HEK293 (cell line): ENCODE data around the gene KDM4B.

ENCODE experiments used
- CTCF ChIA-PET: fragments of 350-600 bp; formaldehyde crosslinking; extraction: SDS; loops from one replicate; lab custom pipeline; 2021; ENCODE audit warnings: antibody characterized with exemption; lab: Yijun Ruan, JAX
- POLR2A ChIA-PET: fragments of 300-600 bp; formaldehyde crosslinking; extraction: SDS; loops from one replicate; lab custom pipeline; 2020; ENCODE audit warnings: antibody characterized with exemption, inconsistent platforms; lab: Yijun Ruan, JAX
- H3K27ac ChIP-seq: fragments of 200-500 bp; sonication (Bioruptor generic); 2 replicates; pipeline ENCODE4 v1.5.1; 2014; ENCODE audit warnings: low read depth, low read length, control low read depth, inconsistent platforms; ENCODE audit errors: extremely low read depth
- H3K36me3 ChIP-seq, 2 experiments: fragments of 200-500 bp in 1 of 2; sonication (Bioruptor generic) in 1 of 2; 1 replicate in 1 of 2; 2 replicates in 1 of 2; pipeline ENCODE4 v1.5.1; 2014 to 2017; ENCODE audit warnings: inconsistent platforms in 2 of 2, low read length in 2 of 2; ENCODE audit not compliant: control insufficient read depth in 2 of 2, insufficient read depth in 1 of 2
- H3K4me1 ChIP-seq: fragments of 200-500 bp; sonication (Bioruptor generic); 2 replicates; pipeline ENCODE4 v1.5.1; 2014; ENCODE audit warnings: mild to moderate bottlenecking, low read length, inconsistent platforms; ENCODE audit not compliant: control insufficient read depth, insufficient read depth
- H3K4me3 ChIP-seq: 2 replicates; pipeline ENCODE4 v1.5.1; 2011; ENCODE audit warnings: low read depth, mild to moderate bottlenecking, control low read depth, low read length, moderate library complexity
- H3K9me3 ChIP-seq: fragments of 200-500 bp; sonication (Bioruptor generic); 2 replicates; pipeline ENCODE4 v1.5.1; 2014; ENCODE audit warnings: low read depth, low read length, inconsistent platforms; ENCODE audit not compliant: control insufficient read depth, insufficient read depth
- EGR2 ChIP-seq: fragments of 450-650 bp; formaldehyde crosslinking; IDR thresholded peaks from 2 replicates; pipeline ENCODE4 v1.5.1; 2016; ENCODE audit warnings: low read depth, missing biosample characterization, missing genetic modification characterization
- IKZF3 ChIP-seq: fragments of 450-650 bp; IDR thresholded peaks from 2 replicates; pipeline ENCODE4 v1.5.0; 2018; ENCODE audit warnings: missing biosample characterization, mild to moderate bottlenecking, missing genetic modification characterization, moderate library complexity
- MZF1 ChIP-seq: fragments of 450-650 bp; formaldehyde crosslinking; IDR thresholded peaks from 2 replicates; pipeline ENCODE4 v1.5.1; 2017; ENCODE audit warnings: missing biosample characterization, missing genetic modification characterization, borderline replicate concordance
- TCF7L2 ChIP-seq: IDR thresholded peaks from 2 replicates; pipeline ENCODE4 v1.6.1; 2011; ENCODE audit warnings: low read depth, mild to moderate bottlenecking, inconsistent platforms, low read length, moderate library complexity, borderline replicate concordance
- ZBTB17 ChIP-seq: fragments of 450-650 bp; formaldehyde crosslinking; IDR thresholded peaks from 2 replicates; pipeline ENCODE4 v1.5.1; 2016; ENCODE audit warnings: missing biosample characterization, missing genetic modification characterization
- ZBTB20 ChIP-seq: fragments of 450-650 bp; formaldehyde crosslinking; IDR thresholded peaks from 2 replicates; pipeline ENCODE4 v1.5.1; 2016; ENCODE audit warnings: missing biosample characterization, missing genetic modification characterization
- ZBTB48 ChIP-seq: fragments of 450-650 bp; formaldehyde crosslinking; IDR thresholded peaks from 2 replicates; pipeline ENCODE4 v1.5.1; 2016; ENCODE audit warnings: missing biosample characterization, missing genetic modification characterization
- ZNF416 ChIP-seq: fragments of 450-650 bp; formaldehyde crosslinking; IDR thresholded peaks from 2 replicates; pipeline ENCODE4 v1.5.1; 2016; ENCODE audit warnings: missing biosample characterization, missing genetic modification characterization
- ZNF561 ChIP-seq: fragments of 450-650 bp; IDR thresholded peaks from 2 replicates; pipeline ENCODE4 v1.5.1; 2018; ENCODE audit warnings: missing biosample characterization, missing genetic modification characterization, borderline replicate concordance
- ZNF600 ChIP-seq: fragments of 450-650 bp; formaldehyde crosslinking; IDR thresholded peaks from 2 replicates; pipeline ENCODE4 v1.5.1; 2016; ENCODE audit warnings: missing biosample characterization, missing genetic modification characterization
- ZNF660 ChIP-seq: fragments of 450-650 bp; IDR thresholded peaks from 2 replicates; pipeline ENCODE4 v1.5.1; 2018; ENCODE audit warnings: missing biosample characterization, mild to moderate bottlenecking, missing genetic modification characterization
- TF ChIP-seq, protein P1 (sequence below): fragments of 450-650 bp; formaldehyde crosslinking; IDR thresholded peaks from 2 replicates; pipeline ENCODE4 v1.5.1; 2017; ENCODE audit warnings: missing biosample characterization, missing genetic modification characterization
- TF ChIP-seq, protein P2 (sequence below): fragments of 450-650 bp; formaldehyde crosslinking; IDR thresholded peaks from 2 replicates; pipeline ENCODE4 v1.5.1; 2016; ENCODE audit warnings: missing biosample characterization, missing genetic modification characterization
- TF ChIP-seq, protein P3 (sequence below): fragments of 450-650 bp; formaldehyde crosslinking; IDR thresholded peaks from 2 replicates; pipeline ENCODE4; 2016; ENCODE audit warnings: missing biosample characterization, missing genetic modification characterization
- TF ChIP-seq, protein P4 (sequence below): fragments of 450-650 bp; formaldehyde crosslinking; IDR thresholded peaks from 2 replicates; pipeline ENCODE4 v1.5.1; 2016; ENCODE audit warnings: missing biosample characterization, missing genetic modification characterization, borderline replicate concordance
- TF ChIP-seq, protein P5 (sequence below): fragments of 450-650 bp; formaldehyde crosslinking; IDR thresholded peaks from 2 replicates; pipeline ENCODE4 v1.5.1; 2016; ENCODE audit warnings: missing biosample characterization, missing genetic modification characterization

KDM4B gene

DNA sequence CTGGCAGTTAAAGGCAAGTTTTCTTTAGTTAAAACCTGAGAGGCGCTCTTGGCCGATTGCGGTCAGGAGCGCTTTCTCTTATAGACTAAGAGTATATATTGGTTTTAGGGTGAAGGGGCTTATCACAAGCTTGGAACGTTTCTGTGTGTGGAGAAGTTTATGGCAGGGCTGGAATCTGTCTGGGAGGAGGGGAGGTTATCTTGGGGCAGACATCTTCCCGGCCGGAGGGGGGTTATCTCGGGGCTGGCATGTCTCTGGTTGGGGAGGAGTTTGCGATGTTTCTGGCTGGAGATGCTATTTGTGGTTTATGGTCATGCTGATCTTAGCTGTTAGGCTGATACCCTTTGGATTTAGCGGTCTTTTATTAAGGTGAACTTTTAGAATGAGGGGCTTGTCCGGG, 18.3 kb downstream of the KDM4B start:
- H3K4me3 ChIP-seq: no peak overlapping the region
- no peaks in the 10 kb centered on the region; a peak in 1 of 3 replicates for H3K36me3 ChIP-seq
- CTCF ChIA-PET: interaction anchor here (1.4 to 3.7 kb wide), 3 partner anchors 14 to 39 kb away, joined by 5 to 21 read pairs (median 5); no protein-coding TSS in a partner anchor
- no peak overlapping the region for H3K27ac ChIP-seq
- H3K4me1 ChIP-seq: peaks cover 16% of the 10 kb centered on the region
- TF ChIP-seq MZF1 (tag by site-specific recombination) (no peak), ZNF660 (tag by site-specific recombination) (no peak), IKZF3 (tag by site-specific recombination) (no peak), ZNF416 (tag by site-specific recombination) (no peak), ZNF561 (tag by site-specific recombination) (no peak), TCF7L2 (no peak)
- TF ChIP-seq, protein P1, sequence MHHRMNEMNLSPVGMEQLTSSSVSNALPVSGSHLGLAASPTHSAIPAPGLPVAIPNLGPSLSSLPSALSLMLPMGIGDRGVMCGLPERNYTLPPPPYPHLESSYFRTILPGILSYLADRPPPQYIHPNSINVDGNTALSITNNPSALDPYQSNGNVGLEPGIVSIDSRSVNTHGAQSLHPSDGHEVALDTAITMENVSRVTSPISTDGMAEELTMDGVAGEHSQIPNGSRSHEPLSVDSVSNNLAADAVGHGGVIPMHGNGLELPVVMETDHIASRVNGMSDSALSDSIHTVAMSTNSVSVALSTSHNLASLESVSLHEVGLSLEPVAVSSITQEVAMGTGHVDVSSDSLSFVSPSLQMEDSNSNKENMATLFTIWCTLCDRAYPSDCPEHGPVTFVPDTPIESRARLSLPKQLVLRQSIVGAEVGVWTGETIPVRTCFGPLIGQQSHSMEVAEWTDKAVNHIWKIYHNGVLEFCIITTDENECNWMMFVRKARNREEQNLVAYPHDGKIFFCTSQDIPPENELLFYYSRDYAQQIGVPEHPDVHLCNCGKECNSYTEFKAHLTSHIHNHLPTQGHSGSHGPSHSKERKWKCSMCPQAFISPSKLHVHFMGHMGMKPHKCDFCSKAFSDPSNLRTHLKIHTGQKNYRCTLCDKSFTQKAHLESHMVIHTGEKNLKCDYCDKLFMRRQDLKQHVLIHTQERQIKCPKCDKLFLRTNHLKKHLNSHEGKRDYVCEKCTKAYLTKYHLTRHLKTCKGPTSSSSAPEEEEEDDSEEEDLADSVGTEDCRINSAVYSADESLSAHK: no peak
- TF ChIP-seq, protein P2, sequence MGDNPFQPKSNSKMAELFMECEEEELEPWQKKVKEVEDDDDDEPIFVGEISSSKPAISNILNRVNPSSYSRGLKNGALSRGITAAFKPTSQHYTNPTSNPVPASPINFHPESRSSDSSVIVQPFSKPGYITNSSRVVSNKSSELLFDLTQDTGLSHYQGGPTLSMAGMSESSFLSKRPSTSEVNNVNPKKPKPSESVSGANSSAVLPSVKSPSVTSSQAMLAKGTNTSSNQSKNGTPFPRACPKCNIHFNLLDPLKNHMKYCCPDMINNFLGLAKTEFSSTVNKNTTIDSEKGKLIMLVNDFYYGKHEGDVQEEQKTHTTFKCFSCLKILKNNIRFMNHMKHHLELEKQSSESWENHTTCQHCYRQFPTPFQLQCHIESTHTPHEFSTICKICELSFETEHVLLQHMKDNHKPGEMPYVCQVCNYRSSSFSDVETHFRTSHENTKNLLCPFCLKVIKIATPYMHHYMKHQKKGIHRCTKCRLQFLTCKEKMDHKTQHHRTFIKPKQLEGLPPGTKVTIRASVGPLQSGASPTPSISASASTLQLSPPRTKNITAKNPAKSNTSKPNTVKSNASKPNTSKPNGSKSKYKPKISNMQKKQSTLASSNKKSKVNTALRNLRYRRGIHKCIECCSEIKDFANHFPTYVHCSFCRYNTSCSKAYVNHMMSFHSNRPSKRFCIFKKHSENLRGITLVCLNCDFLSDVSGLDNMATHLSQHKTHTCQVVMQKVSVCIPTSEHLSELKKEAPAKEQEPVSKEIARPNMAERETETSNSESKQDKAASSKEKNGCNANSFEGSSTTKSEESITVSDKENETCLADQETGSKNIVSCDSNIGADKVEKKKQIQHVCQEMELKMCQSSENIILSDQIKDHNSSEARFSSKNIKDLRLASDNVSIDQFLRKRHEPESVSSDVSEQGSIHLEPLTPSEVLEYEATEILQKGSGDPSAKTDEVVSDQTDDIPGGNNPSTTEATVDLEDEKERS (tag by site-specific recombination): no peak
- POLR2A ChIA-PET: interaction anchor here (0.7 kb wide), 1 partner anchor 16 kb away, joined by 3 read pairs; no protein-coding TSS in a partner anchor
- H3K9me3 ChIP-seq: no peaks in the 10 kb centered on the region

DNA sequence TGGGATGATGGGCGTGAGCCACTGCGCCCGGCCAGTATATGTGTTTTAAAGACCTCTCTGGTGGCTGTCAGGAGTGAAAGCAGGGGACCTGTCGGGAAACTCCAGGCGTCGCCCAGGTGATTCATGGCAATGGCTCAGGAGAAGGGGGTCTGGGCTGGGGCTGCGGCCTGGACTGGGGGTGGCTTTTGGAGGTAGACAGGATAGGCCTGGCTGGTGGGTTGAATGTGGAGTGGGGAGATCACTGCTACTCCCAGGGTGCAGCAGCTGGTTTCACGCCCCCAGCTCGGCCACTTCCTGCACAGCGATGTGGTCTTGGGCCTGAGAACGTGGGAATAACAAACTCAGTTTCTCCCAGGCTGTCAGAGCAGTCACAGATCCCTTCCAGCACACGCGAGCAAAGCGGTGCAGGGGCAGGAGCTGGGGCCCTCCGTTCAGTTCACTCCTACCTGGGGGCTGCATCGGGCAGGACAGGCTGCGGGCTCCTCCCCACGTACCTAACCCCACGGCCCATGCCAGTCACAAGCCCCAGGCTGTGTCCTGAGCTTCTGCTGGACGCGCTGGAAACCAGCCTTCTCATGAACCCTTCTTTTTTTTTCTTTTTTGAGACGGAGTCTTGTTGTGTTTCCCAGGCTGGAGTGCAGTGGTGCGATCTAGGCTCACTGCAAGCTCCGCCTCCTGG, 18.9 kb downstream of the KDM4B start:
- Histone ChIP-seq H3K4me1 (peaks cover 16% of the 10 kb centered on the region), H3K4me3 (no peak overlapping the region), H3K9me3 (no peaks in the 10 kb centered on the region), H3K27ac (no peak overlapping the region), H3K36me3 (no peaks in the 10 kb centered on the region)
- ChIA-PET POLR2A (interaction anchor here (0.6 to 0.9 kb wide), 2 partner anchors 19 to 73 kb away, joined by 3 to 4 read pairs; partner anchors contain the start of gene KDM4B), CTCF (interaction anchor here (0.8 to 3.7 kb wide), 4 partner anchors 14 to 42 kb away, joined by 5 to 21 read pairs (median 5); no protein-coding TSS in a partner anchor)
- TF ChIP-seq EGR2 (tag by site-specific recombination): peak; percentile 33; the same call in 1 of the 2 replicates
- TF ChIP-seq ZNF600 (tag by site-specific recombination): peak; percentile 79
- TF ChIP-seq, protein P3, sequence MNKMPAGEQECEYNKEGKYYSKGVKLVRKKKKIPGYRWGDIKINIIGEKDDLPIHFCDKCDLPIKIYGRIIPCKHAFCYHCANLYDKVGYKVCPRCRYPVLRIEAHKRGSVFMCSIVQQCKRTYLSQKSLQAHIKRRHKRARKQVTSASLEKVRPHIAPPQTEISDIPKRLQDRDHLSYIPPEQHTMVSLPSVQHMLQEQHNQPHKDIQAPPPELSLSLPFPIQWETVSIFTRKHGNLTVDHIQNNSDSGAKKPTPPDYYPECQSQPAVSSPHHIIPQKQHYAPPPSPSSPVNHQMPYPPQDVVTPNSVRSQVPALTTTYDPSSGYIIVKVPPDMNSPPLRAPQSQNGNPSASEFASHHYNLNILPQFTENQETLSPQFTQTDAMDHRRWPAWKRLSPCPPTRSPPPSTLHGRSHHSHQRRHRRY (tag by site-specific recombination): no peak

DNA sequence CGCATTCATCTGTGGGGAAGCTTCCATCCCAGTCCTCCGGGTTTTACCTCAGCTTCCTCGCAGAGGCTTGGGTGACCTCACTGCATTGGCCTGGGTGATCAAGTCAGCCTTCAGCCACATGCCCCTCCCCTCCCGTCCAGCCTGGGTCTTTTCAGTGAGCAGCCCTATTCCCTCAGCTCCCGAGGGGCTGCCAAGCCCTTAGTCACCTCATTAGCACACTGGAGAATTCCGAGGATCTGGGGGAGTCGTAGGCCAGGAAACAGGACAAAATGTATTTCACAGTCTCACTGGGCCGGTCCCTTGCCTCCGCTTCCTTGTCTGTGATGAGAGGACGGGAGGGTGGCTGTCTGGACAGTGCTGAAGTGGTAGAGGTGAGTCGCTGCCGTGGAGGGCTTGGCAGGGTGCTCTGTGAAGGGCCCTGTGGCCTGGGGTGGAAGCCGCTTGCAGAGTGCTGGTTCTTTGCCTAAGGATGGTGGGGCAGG, 19.9 kb downstream of the KDM4B start:
- CTCF ChIA-PET: interaction anchor here (0.8 to 3.7 kb wide), 5 partner anchors 13 to 42 kb away, joined by 4 to 21 read pairs (median 5); no protein-coding TSS in a partner anchor
- Histone ChIP-seq H3K4me3 (no peak overlapping the region), H3K36me3 (peaks cover 0 to 8% of the 10 kb centered on the region in 2 experiments; a peak in 1 of 3 replicates), H3K9me3 (no peaks in the 10 kb centered on the region), H3K4me1 (peaks cover 12% of the 10 kb centered on the region), H3K27ac (no peak overlapping the region)
- POLR2A ChIA-PET: interaction anchor here (0.6 to 0.9 kb wide), 3 partner anchors 20 to 74 kb away, joined by 3 to 4 read pairs (median 3); partner anchors contain the start of gene KDM4B
- TF ChIP-seq, protein P4, sequence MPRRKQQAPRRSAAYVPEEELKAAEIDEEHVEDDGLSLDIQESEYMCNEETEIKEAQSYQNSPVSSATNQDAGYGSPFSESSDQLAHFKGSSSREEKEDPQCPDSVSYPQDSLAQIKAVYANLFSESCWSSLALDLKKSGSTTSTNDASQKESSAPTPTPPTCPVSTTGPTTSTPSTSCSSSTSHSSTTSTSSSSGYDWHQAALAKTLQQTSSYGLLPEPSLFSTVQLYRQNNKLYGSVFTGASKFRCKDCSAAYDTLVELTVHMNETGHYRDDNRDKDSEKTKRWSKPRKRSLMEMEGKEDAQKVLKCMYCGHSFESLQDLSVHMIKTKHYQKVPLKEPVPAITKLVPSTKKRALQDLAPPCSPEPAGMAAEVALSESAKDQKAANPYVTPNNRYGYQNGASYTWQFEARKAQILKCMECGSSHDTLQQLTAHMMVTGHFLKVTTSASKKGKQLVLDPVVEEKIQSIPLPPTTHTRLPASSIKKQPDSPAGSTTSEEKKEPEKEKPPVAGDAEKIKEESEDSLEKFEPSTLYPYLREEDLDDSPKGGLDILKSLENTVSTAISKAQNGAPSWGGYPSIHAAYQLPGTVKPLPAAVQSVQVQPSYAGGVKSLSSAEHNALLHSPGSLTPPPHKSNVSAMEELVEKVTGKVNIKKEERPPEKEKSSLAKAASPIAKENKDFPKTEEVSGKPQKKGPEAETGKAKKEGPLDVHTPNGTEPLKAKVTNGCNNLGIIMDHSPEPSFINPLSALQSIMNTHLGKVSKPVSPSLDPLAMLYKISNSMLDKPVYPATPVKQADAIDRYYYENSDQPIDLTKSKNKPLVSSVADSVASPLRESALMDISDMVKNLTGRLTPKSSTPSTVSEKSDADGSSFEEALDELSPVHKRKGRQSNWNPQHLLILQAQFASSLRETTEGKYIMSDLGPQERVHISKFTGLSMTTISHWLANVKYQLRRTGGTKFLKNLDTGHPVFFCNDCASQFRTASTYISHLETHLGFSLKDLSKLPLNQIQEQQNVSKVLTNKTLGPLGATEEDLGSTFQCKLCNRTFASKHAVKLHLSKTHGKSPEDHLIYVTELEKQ: no peak
- TF ChIP-seq ZBTB20 (tag by site-specific recombination) (no peak), ZNF600 (tag by site-specific recombination) (peak; percentile 66), ZBTB48 (tag by site-specific recombination) (peak; percentile 52; the same call in 1 of the 2 replicates), ZBTB17 (tag by site-specific recombination) (peak; percentile 18; the same call in 1 of the 2 replicates)
- TF ChIP-seq, protein P5, sequence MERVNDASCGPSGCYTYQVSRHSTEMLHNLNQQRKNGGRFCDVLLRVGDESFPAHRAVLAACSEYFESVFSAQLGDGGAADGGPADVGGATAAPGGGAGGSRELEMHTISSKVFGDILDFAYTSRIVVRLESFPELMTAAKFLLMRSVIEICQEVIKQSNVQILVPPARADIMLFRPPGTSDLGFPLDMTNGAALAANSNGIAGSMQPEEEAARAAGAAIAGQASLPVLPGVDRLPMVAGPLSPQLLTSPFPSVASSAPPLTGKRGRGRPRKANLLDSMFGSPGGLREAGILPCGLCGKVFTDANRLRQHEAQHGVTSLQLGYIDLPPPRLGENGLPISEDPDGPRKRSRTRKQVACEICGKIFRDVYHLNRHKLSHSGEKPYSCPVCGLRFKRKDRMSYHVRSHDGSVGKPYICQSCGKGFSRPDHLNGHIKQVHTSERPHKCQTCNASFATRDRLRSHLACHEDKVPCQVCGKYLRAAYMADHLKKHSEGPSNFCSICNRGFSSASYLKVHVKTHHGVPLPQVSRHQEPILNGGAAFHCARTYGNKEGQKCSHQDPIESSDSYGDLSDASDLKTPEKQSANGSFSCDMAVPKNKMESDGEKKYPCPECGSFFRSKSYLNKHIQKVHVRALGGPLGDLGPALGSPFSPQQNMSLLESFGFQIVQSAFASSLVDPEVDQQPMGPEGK (tag by site-specific recombination): 0 out of 2 replicates have a peak, but pooled peaks have one; percentile 47
